ENCODE data around the gene TMEM184A. TPM values are rescaled to one million over a fixed set of nuclear protein-coding genes. Genes with fewer than 3 reads are reported as not detected.
A peak's percentile ranks its signal among the peaks of the same experiment; 100 is the strongest.

The TMEM184A gene
- total RNA-seq, 4 donors from 2014 or later = 0.29 to 2.8 (median 0.64) TPM; not detected in 1

GRCh38 chr7:1578513-1578912 lies 22.5 kb upstream of the TMEM184A start:
- intact Hi-C loops (cut with DNase I; ENCODE audit: low total_unique reads) = no loop called here
- no peaks in the 10 kb centered on the region for H3K4me1 ChIP-seq
- no peaks in the 10 kb centered on the region for H3K9me3 ChIP-seq
- no peaks in the 10 kb centered on the region for H3K27me3 ChIP-seq
- no peak overlapping the region for H3K4me3 ChIP-seq
- DNase-seq = no peak
- H3K36me3 ChIP-seq = no peaks in the 10 kb centered on the region
- TF ChIP-seq POLR2A (IDR thresholded peaks at IDR 0.05) = no peak
- TF ChIP-seq, protein P1, sequence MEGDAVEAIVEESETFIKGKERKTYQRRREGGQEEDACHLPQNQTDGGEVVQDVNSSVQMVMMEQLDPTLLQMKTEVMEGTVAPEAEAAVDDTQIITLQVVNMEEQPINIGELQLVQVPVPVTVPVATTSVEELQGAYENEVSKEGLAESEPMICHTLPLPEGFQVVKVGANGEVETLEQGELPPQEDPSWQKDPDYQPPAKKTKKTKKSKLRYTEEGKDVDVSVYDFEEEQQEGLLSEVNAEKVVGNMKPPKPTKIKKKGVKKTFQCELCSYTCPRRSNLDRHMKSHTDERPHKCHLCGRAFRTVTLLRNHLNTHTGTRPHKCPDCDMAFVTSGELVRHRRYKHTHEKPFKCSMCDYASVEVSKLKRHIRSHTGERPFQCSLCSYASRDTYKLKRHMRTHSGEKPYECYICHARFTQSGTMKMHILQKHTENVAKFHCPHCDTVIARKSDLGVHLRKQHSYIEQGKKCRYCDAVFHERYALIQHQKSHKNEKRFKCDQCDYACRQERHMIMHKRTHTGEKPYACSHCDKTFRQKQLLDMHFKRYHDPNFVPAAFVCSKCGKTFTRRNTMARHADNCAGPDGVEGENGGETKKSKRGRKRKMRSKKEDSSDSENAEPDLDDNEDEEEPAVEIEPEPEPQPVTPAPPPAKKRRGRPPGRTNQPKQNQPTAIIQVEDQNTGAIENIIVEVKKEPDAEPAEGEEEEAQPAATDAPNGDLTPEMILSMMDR (IDR thresholded peaks at IDR 0.05) = no peak
- no peak overlapping the region for H3K27ac ChIP-seq

- DNase-seq = no peak
- intact Hi-C loops (cut with DNase I; ENCODE audit: low total_unique reads) = no loop called here
- TF ChIP-seq, protein P1 (IDR thresholded peaks at IDR 0.05) = no peak
- no peak for TF ChIP-seq POLR2A (IDR thresholded peaks at IDR 0.05)
Measured at GRCh38 chr7:1576521-1577253, 20.7 kb upstream of the TMEM184A start.

DNA sequence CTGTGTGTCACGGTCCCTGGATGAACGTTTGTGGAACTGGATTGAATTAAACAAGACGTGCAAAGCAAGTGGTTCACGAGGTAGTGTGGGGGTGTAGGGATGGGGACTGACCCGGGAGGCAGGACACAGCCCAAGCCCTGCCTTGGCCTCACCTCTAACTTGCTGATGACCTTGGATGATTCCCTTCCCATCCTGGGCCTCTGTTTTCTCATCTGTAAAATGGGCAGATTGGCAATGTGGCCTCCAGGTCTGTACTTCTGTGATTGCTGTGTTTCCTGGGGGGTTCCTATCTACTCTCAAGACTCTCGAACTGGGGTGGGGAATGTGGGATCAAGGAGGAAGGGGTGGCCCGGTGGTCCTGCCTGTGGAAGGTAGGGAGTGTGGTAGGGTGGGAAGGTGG lies 19.8 kb upstream of the TMEM184A start:
- no peaks in the 10 kb centered on the region for H3K36me3 ChIP-seq
- no peak for DNase-seq
- H3K4me1 ChIP-seq = no peaks in the 10 kb centered on the region
- TF ChIP-seq, protein P1 (IDR thresholded peaks at IDR 0.05) = no peak
- TF ChIP-seq POLR2A (IDR thresholded peaks at IDR 0.05) = no peak
- no peaks in the 10 kb centered on the region for H3K9me3 ChIP-seq
- H3K27me3 ChIP-seq = no peaks in the 10 kb centered on the region
- intact Hi-C loops (cut with DNase I; ENCODE audit: low total_unique reads) = no loop called here
- no peak overlapping the region for H3K27ac ChIP-seq
- H3K4me3 ChIP-seq = no peak overlapping the region

More at GRCh38 chr7:1576521-1577253, 20.7 kb upstream of the TMEM184A start:
- H3K9me3 ChIP-seq = no peaks in the 10 kb centered on the region
- no peaks in the 10 kb centered on the region for H3K27me3 ChIP-seq
- no peak overlapping the region for H3K4me3 ChIP-seq
- no peaks in the 10 kb centered on the region for H3K4me1 ChIP-seq
- no peak overlapping the region for H3K27ac ChIP-seq
- H3K36me3 ChIP-seq = no peaks in the 10 kb centered on the region

DNA sequence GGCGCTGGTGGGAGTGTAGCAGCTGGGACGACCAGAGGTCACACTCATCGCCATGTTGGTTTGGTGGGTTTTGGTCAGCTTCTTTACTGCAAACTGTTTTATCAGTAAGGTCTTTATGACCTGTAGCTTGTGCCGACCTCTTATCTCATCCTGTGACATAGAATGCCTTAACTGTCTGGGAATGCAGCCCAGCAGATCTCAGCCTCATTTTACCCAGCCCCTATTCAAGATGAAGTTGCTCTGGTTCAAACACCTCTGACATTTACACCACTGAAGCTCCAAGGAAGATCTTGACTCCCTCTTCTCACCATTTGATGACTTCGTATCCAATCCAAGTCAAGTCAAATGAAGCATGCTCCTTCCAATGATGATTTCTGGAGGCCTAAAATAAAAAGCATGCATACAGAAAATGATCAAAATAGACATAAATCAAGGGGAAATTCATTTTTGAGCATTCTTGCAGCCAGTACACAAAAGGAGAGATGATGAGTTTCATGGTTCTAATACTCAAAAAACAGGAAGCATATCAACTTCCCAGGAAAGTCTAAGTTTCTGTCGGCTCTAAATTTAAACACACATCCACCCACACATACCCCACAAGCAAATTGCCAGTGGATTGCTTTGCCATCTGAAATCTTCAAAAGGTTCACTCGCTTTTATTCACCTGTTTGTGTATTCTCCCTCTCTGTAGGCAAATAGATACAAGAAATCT lies 16.3 kb upstream of the TMEM184A start:
- H3K27me3 ChIP-seq = no peaks in the 10 kb centered on the region
- DNase-seq = no peak
- intact Hi-C loops (cut with DNase I; ENCODE audit: low total_unique reads) = no loop called here
- peaks cover 0 to 6% of the 10 kb centered on the region in 2 donors for H3K4me1 ChIP-seq
- H3K27ac ChIP-seq = peak overlapping the region in 1 of 2 donors; percentile 95
- no peaks in the 10 kb centered on the region for H3K9me3 ChIP-seq
- no peak overlapping the region for H3K4me3 ChIP-seq
- TF ChIP-seq, protein P1 (IDR thresholded peaks at IDR 0.05) = no peak
- TF ChIP-seq POLR2A (IDR thresholded peaks at IDR 0.05) = no peak
- no peaks in the 10 kb centered on the region for H3K36me3 ChIP-seq

Measured in uterus (tissue), 4 donors.